ENCODE results near the gene WDR18. TPM values are rescaled to one million over a fixed set of nuclear protein-coding genes. Genes with fewer than 3 reads are reported as not detected.

The WDR18 gene
- total and polyA plus RNA-seq, 2 experiments from 2014 or later: 155 to 157 TPM

DNA sequence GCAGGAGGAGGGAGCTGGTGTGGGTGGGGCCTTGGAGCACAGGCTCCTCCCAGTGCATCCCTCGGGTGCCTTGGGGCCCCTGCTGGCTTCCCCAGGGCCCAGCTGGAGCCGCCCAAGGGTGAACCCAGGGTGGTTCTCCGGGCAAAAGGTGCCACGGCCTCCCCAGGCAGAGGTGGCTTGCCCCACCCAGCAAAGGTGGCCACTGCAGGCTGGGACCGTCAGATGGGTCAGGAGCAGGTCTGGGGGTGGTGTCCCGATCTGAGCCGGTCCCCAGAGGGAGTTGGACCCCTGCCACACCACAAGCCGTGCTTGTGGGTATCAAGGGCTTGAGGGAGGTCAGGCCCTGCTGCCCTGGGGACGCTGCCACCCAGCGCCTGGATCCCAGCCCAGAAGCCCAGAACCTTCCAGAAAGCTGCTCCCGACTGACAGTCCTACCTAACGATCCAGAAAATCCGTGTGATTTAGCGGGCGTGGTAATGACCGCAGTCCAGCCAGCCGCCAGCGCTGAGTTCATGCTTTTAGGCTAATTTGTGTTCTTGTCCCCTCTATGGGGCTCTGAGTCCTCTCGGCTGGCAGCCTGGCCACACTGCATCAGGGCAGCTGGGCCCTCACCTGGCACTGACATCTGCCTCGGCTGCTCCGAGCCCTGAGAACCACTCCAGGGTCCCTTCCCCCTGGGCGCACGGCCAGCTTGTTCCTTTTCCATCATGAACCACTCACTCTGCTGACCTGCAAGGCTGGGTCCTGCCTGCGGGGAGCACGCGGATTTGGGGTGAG is 11.1 kb downstream of the WDR18 start (continued):
- TF ChIP-seq ETS1 (IDR thresholded peaks at IDR 0.05): no peak
- TF ChIP-seq REST (IDR thresholded peaks at IDR 0.05; ENCODE audit: unreplicated experiment): no peak
- TF ChIP-seq ZNF331 (CRISPR knock-in tag; IDR thresholded peaks at IDR 0.05; ENCODE audit: low read depth): no peak
- TF ChIP-seq POLR2AphosphoS5 (IDR thresholded peaks at IDR 0.05; ENCODE audit: low read depth): no peak
- no peak for TF ChIP-seq CREB1 (CRISPR knock-in tag; IDR thresholded peaks at IDR 0.05; ENCODE audit: low read depth)
- TF ChIP-seq ZNF114 (CRISPR knock-in tag; IDR thresholded peaks at IDR 0.05): no peak
- no peak for TF ChIP-seq STAT1 (IDR thresholded peaks at IDR 0.05; ENCODE audit: unreplicated experiment)

GRCh38 chr19:996051-996838 is 12.1 kb downstream of the WDR18 start:
- Histone ChIP-seq H3K4me2 (peak overlapping the region; percentile 86), H3K79me2 (replicated peaks; ENCODE audit: insufficient read depth) (no peaks in the 10 kb centered on the region), H3K36me3 (ENCODE audit: insufficient read depth) (no peaks in the 10 kb centered on the region), H2AFZ (0 out of 2 replicates have a peak overlapping the region, but pooled peaks have one; percentile 14), H4K20me1 (replicated peaks; ENCODE audit: insufficient read depth) (0 out of 2 replicates have a peak, but pooled peaks cover 2% of the 10 kb centered on the region), H3K27ac (ENCODE audit: low read depth) (no peak overlapping the region), H3K4me3 (peak overlapping the region; percentile 55), H3K27me3 (ENCODE audit: insufficient read depth) (peaks cover 38% of the 10 kb centered on the region), H3K4me1 (ENCODE audit: insufficient read depth) (no peaks in the 10 kb centered on the region; the same call in 1 of the 2 replicates), H3K9me2 (ENCODE audit: insufficient read depth) (no peaks in the 10 kb centered on the region), H3F3A (replicated peaks; ENCODE audit: low read depth) (peaks cover 19% of the 10 kb centered on the region)
- Mint-ChIP-seq H3K27me3 (ENCODE audit: insufficient read depth, low read depth, poor library complexity) (peaks cover 42% of the 10 kb centered on the region), H3K36me3 (ENCODE audit: low read depth) (peaks cover 4% of the 10 kb centered on the region), H3K4me3 (peak overlapping the region; percentile 61), H3K4me1 (peaks cover 2% of the 10 kb centered on the region; the same call in 2 of the 3 replicates), H3K9me3 (no peaks in the 10 kb centered on the region), H3K27ac (no peak overlapping the region)
- TF ChIP-seq EZH2phosphoT487 (IDR thresholded peaks at IDR 0.05; ENCODE audit: unreplicated experiment) (no peak), CREB1 (CRISPR knock-in tag; IDR thresholded peaks at IDR 0.05; ENCODE audit: low read depth) (peak; percentile 96)
- ATAC-seq (peak; percentile 28), DNase-seq (ENCODE audit: low spot score) (peak; percentile 75)
